Measurements from ENCODE around the gene EPDR1.

GRCh38 chr7:37920305-37920848, at the start of gene EPDR1:
- peak; percentile 30 to 79 (median 38) for TF ChIP-seq CTCF (IDR thresholded peaks at IDR 0.05)
- TF ChIP-seq POLR2A (IDR thresholded peaks at IDR 0.05) = peak; percentile 75
- TF ChIP-seq POLR2AphosphoS5 (IDR thresholded peaks at IDR 0.05) = peak in 1 of 3 donors; percentile 72
- TF ChIP-seq EP300 (IDR thresholded peaks at IDR 0.05; ENCODE audit: low read depth) = no peak
